Activated CD4-positive, alpha-beta T cell treated with anti-CD3 and anti-CD28 coated beads, Interleukin-2, amount 50 U/mL, for 24 hours (primary cell): ENCODE measurements around the gene CCDC180.
"Not testable (repeated sequence)": the region's sequence is repeated elsewhere in the genome, so short reads cannot be mapped to it uniquely, and the experiment has no call there.

Experiments
- DNase-seq, 2 donors: peaks; one replicate each; pipeline ENCODE4 v3.0.0-alpha.2; 2020; ENCODE audit warnings: low read depth in 1 of 2, low spot score in 1 of 2

CCDC180 gene

GRCh38 chr9:97307500-97308163 is at the start of gene CCDC180:
Gene CCDC180 (plus strand): TSS chr9:97307659. CDS start chr9:97308064, 405 bp downstream.
- no peak for DNase-seq

- DNase-seq: not testable (repeated sequence)
Measured at GRCh38 chr9:97259834-97260514, 47.5 kb upstream of the CCDC180 start.

- no peak for DNase-seq
Measured at GRCh38 chr9:97271292-97271691, 36.2 kb upstream of the CCDC180 start.

GRCh38 chr9:97272072-97272471 is 35.4 kb upstream of the CCDC180 start:
- DNase-seq: no peak

GRCh38 chr9:97276310-97276852 is 31.1 kb upstream of the CCDC180 start:
- DNase-seq: no peak

GRCh38 chr9:97277953-97278352 is 29.5 kb upstream of the CCDC180 start:
- DNase-seq: no peak

- DNase-seq: no peak
Measured at GRCh38 chr9:97280755-97281330, 26.6 kb upstream of the CCDC180 start.

- DNase-seq: no peak
Measured at GRCh38 chr9:97283768-97284167, 23.7 kb upstream of the CCDC180 start.

- DNase-seq: no peak
Measured at GRCh38 chr9:97284798-97285197, 22.7 kb upstream of the CCDC180 start.

- no peak for DNase-seq
Measured at GRCh38 chr9:97292200-97292599, 15.3 kb upstream of the CCDC180 start.

GRCh38 chr9:97293207-97293721 is 14.2 kb upstream of the CCDC180 start:
- DNase-seq: no peak

- DNase-seq: no peak
Measured at GRCh38 chr9:97293818-97294217, 13.6 kb upstream of the CCDC180 start.

GRCh38 chr9:97297889-97298288 is 9.6 kb upstream of the CCDC180 start:
- no peak for DNase-seq

- DNase-seq: no peak
Measured at GRCh38 chr9:97299809-97300414, 7.5 kb upstream of the CCDC180 start.

GRCh38 chr9:97300586-97300985 is 6.9 kb upstream of the CCDC180 start:
- no peak for DNase-seq

GRCh38 chr9:97301974-97302373 is 5.5 kb upstream of the CCDC180 start:
- no peak for DNase-seq

GRCh38 chr9:97304586-97304985 is 2.9 kb upstream of the CCDC180 start:
- DNase-seq: no peak

- no peak for DNase-seq
Measured at GRCh38 chr9:97305501-97306298, 1.8 kb upstream of the CCDC180 start.

GRCh38 chr9:97307091-97307490 is 368 bp upstream of the CCDC180 start:
- DNase-seq: peak in 1 of 2 donors; percentile 4

GRCh38 chr9:97309260-97309659 is 1.8 kb downstream of the CCDC180 start:
- no peak for DNase-seq

- no peak for DNase-seq
Measured at GRCh38 chr9:97310023-97310422, 2.6 kb downstream of the CCDC180 start.
